Measurements from ENCODE around the gene INSYN2B. TPM values are rescaled to one million over a fixed set of nuclear protein-coding genes. Genes with fewer than 3 reads are reported as not detected.

The INSYN2B gene
- total RNA-seq, 1 donor from 2014 or later, result 0.17 TPM

DNA sequence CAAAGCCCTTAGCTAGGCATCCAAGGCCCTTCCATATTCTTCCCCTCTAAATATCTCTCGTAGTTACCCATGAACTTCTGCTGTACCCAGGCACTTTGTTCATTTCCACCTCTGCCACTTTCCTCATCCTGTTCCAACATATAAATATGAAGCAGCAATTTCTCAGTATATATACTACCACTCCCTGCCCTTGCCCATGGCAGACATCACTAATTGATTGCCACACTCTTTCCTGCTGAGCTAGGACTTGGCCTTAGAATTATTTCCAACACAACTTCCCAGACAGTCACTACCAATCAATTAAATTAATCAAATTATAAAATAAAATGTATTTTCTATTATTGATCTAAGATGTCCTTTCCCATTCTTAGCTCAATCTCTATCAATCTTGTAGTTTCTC, 8.5 kb downstream of the INSYN2B start:
- Histone ChIP-seq H3K27me3 (ENCODE audit: control insufficient read depth, insufficient read depth, low read length) (no peaks in the 10 kb centered on the region), H3K4me3 (ENCODE audit: low read depth, low read length) (no peak overlapping the region), H3K36me3 (ENCODE audit: control insufficient read depth, insufficient read depth, low read length) (no peaks in the 10 kb centered on the region)
- no peak for DNase-seq (ENCODE audit: low read depth)
- TF ChIP-seq, protein P1, sequence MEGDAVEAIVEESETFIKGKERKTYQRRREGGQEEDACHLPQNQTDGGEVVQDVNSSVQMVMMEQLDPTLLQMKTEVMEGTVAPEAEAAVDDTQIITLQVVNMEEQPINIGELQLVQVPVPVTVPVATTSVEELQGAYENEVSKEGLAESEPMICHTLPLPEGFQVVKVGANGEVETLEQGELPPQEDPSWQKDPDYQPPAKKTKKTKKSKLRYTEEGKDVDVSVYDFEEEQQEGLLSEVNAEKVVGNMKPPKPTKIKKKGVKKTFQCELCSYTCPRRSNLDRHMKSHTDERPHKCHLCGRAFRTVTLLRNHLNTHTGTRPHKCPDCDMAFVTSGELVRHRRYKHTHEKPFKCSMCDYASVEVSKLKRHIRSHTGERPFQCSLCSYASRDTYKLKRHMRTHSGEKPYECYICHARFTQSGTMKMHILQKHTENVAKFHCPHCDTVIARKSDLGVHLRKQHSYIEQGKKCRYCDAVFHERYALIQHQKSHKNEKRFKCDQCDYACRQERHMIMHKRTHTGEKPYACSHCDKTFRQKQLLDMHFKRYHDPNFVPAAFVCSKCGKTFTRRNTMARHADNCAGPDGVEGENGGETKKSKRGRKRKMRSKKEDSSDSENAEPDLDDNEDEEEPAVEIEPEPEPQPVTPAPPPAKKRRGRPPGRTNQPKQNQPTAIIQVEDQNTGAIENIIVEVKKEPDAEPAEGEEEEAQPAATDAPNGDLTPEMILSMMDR (IDR thresholded peaks at IDR 0.05; ENCODE audit: insufficient read depth, low read length, poor library complexity, severe bottlenecking), result no peak

DNA sequence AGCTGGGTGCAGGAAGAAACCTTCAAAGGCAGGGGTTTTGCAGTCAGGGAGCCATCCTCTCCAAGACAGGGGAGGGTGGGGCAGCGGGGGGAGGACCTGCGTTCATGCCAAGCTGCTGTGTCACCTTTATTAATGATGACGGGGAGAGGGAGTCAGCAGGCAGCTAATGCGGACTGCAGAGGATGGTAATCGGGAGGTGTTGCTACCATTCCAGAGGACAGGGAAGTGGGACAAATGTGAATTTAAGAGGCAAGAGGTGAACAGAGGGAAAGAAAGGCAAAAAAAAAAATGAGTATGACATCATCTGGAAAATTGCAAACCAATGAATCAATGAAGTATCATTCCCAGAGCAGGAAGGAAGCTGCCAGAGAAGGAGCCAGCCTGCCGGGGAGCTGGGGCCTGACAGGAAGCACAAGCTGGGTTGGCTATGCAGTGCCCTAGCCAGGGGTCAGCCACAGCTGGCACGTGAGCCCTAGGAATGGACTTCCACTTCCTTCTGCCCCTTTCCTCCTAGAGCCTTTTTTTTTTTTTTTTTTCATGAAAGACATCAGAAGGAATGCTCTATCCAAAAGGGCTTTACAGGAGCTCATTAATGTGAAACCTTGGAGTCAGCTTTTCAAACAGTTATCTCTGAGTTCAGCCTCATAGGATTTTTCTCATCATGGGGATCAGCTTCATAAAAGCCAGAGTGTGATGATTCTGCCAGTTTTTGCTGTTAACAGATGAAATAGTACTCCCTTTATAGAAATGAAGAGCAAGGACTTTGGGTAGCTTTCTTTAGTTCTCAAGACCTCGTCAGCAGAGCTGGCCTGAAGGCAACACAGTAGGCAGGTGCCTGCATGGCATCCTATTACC, 9.2 kb downstream of the INSYN2B start:
- no peaks in the 10 kb centered on the region for H3K27me3 ChIP-seq (ENCODE audit: control insufficient read depth, insufficient read depth, low read length)
- peak; percentile 65 for DNase-seq (ENCODE audit: low read depth)
- no peak overlapping the region for H3K4me3 ChIP-seq (ENCODE audit: low read depth, low read length)
- no peaks in the 10 kb centered on the region for H3K36me3 ChIP-seq (ENCODE audit: control insufficient read depth, insufficient read depth, low read length)
- TF ChIP-seq, protein P1 (IDR thresholded peaks at IDR 0.05; ENCODE audit: insufficient read depth, low read length, poor library complexity, severe bottlenecking), result no peak

DNA sequence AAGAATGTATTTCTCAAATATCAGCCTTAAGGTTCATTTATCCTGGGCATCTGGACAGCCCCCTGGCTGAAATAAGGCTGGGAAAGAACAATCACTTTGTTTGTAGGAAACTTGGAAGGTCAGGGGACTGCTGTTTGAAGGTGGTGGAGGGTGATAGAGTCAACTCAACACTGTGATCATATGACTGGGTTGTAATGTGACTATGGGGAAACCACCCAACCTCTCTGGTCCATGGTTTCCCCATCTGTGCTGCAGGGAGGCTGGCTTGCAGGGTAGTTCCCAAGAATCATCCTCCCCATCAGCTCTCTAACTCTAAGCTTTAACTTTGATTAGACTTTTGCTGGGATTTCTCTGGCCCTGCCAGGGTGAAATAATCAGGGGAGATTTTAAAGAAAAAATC, 10.0 kb downstream of the INSYN2B start:
- no peaks in the 10 kb centered on the region for H3K27me3 ChIP-seq (ENCODE audit: control insufficient read depth, insufficient read depth, low read length)
- no peak overlapping the region for H3K4me3 ChIP-seq (ENCODE audit: low read depth, low read length)
- H3K36me3 ChIP-seq (ENCODE audit: control insufficient read depth, insufficient read depth, low read length), result no peaks in the 10 kb centered on the region
- no peak for DNase-seq (ENCODE audit: low read depth)
- TF ChIP-seq, protein P1 (IDR thresholded peaks at IDR 0.05; ENCODE audit: insufficient read depth, low read length, poor library complexity, severe bottlenecking), result no peak

DNA sequence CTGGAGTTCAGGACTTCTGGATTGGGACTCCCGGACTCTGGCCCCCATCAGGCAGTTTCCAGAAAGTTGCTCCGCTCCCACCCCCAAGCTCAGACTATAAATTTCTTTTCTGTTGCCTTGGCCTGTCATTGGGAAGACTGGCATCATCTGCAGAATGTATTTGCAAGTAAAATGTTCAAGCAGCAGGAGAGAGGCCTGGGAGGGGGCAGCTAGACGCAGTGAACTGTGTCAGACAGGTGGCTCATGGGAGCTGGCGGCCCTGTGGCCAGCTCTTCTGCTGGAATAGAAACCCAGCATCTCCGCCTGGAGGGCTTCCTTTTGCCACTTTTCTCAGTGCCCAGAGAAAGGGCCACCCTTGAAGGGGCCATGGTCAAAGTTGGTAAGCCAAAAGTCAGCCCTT, 16.0 kb downstream of the INSYN2B start:
- no peaks in the 10 kb centered on the region for H3K27me3 ChIP-seq (ENCODE audit: control insufficient read depth, insufficient read depth, low read length)
- no peaks in the 10 kb centered on the region for H3K36me3 ChIP-seq (ENCODE audit: control insufficient read depth, insufficient read depth, low read length)
- TF ChIP-seq, protein P1 (IDR thresholded peaks at IDR 0.05; ENCODE audit: insufficient read depth, low read length, poor library complexity, severe bottlenecking), result no peak
- DNase-seq (ENCODE audit: low read depth), result no peak
- H3K4me3 ChIP-seq (ENCODE audit: low read depth, low read length), result no peak overlapping the region

DNA sequence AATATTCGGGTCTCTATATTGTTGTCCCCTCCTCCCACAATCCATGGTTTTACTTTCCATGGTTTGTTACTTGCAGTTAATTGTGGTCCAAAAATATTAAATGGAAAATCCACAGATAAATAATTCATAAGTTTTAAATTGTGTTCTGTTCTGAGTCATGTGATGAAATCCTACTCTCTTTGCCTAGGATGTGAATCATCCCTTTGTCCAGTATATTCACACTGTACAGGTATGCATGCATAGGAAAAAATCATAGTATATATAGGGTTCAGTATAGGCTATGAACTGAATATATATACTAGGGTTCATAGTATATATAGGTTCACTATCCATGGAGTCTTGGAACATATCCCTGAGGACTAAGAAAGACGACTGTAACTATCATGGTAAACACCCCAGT, 19.6 kb downstream of the INSYN2B start:
- Histone ChIP-seq H3K36me3 (ENCODE audit: control insufficient read depth, insufficient read depth, low read length) (no peaks in the 10 kb centered on the region), H3K27me3 (ENCODE audit: control insufficient read depth, insufficient read depth, low read length) (no peaks in the 10 kb centered on the region), H3K4me3 (ENCODE audit: low read depth, low read length) (no peak overlapping the region)
- no peak for DNase-seq (ENCODE audit: low read depth)
- TF ChIP-seq, protein P1 (IDR thresholded peaks at IDR 0.05; ENCODE audit: insufficient read depth, low read length, poor library complexity, severe bottlenecking), result no peak

DNA sequence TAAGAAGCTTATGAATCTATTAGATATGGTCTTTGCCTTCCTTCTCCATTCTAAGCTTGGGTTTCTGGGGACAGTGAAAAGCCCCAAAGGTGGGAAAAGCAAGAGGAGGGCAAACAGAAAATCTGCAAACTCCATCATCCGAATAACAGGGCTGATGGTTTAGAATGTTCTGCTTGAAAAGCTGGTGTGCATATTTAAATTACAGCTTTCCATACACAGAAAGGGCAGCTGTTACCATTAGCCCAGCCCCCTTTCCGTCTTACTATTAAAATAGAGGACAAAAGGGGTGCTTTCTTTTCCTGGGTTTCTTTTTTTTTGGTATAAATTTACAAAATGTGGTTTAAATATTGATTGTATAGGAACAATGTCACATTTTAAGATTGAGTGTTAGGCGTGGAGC, 22.0 kb downstream of the INSYN2B start:
- Histone ChIP-seq H3K36me3 (ENCODE audit: control insufficient read depth, insufficient read depth, low read length) (no peaks in the 10 kb centered on the region), H3K27me3 (ENCODE audit: control insufficient read depth, insufficient read depth, low read length) (no peaks in the 10 kb centered on the region), H3K4me3 (ENCODE audit: low read depth, low read length) (no peak overlapping the region)
- TF ChIP-seq, protein P1 (IDR thresholded peaks at IDR 0.05; ENCODE audit: insufficient read depth, low read length, poor library complexity, severe bottlenecking), result no peak
- no peak for DNase-seq (ENCODE audit: low read depth)
